Measurements from ENCODE around the gene NBEAL1. TPM values are rescaled to one million over a fixed set of nuclear protein-coding genes. Genes with fewer than 3 reads are reported as not detected.
"Not testable (repeated sequence)": the region's sequence is repeated elsewhere in the genome, so short reads cannot be mapped to it uniquely, and the experiment has no call there.

Gene NBEAL1
- total and polyA plus RNA-seq, 10 donors: 3.5 to 34.3 (median 24.2) TPM

GRCh38 chr2:203105996-203106395 lies 91.3 kb downstream of the NBEAL1 start:
- no peaks in the 10 kb centered on the region for H3K4me1 ChIP-seq
- peaks cover 0 to 90% (median 17%) of the 10 kb centered on the region in 6 donors for H3K36me3 ChIP-seq
- intact Hi-C loops (cut with DNase I; ENCODE audit: low total_unique reads): no loop called here
- no peak overlapping the region for H3K4me3 ChIP-seq
- DNase-seq: no peak
- peaks cover 3 to 31% (median 26%) of the 10 kb centered on the region in 8 donors for H3K9me3 ChIP-seq
- H3K27ac ChIP-seq: no peak overlapping the region
- TF ChIP-seq CTCF (IDR thresholded peaks at IDR 0.05 in 8 of 11, conservative IDR thresholded peaks at IDR 0.05 in 3 of 11): no peak
- no peak for TF ChIP-seq POLR2A (IDR thresholded peaks at IDR 0.05)
- TF ChIP-seq POLR2AphosphoS5 (IDR thresholded peaks at IDR 0.05): no peak
- no peaks in the 10 kb centered on the region for H3K27me3 ChIP-seq (replicated peaks in 1 of 7)

- H3K36me3 ChIP-seq: peaks cover 0 to 92% (median 19%) of the 10 kb centered on the region in 6 donors
- DNase-seq; H3K4me1 ChIP-seq; H3K27ac ChIP-seq; H3K9me3 ChIP-seq; intact Hi-C loops (cut with DNase I; ENCODE audit: low total_unique reads); H3K27me3 ChIP-seq (replicated peaks in 1 of 7); H3K4me3 ChIP-seq: not testable (repeated sequence)
- WGBS, 5 donors: 44 to 75% (median 69%) methylated on average over 2 to 4 of the region's 4 CpGs
Measured at GRCh38 chr2:203110496-203110895, 95.8 kb downstream of the NBEAL1 start.

DNA sequence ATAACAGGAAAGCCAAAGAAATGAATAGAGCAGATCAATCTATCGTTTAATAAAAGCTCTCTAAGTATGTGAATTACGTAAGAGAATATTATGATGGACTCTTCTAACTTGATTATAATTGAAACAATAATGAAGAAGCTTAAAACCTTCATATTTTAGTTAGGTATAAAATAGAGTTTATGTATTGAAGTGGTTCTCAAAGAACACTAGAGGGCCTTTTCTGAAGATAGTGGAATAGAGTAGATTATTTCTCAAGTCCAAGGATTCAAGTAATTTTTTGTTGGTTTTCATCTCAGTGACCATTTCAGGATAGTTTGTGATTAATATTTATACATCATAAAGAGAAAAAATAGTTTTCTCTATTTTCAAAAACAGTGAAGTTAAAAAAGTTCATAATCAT lies 97.7 kb downstream of the NBEAL1 start:
- WGBS, 5 donors: 95 to 97% (median 96%) methylated on average over 2 of the region's 2 CpGs
- TF ChIP-seq POLR2AphosphoS5 (IDR thresholded peaks at IDR 0.05) (no peak), CTCF (IDR thresholded peaks at IDR 0.05 in 8 of 11, conservative IDR thresholded peaks at IDR 0.05 in 3 of 11) (no peak), POLR2A (IDR thresholded peaks at IDR 0.05) (no peak)
- H3K27ac ChIP-seq: no peak overlapping the region
- H3K36me3 ChIP-seq: peaks cover 0 to 99% (median 19%) of the 10 kb centered on the region in 6 donors
- intact Hi-C loops (cut with DNase I; ENCODE audit: low total_unique reads): no loop called here
- H3K27me3 ChIP-seq (replicated peaks in 1 of 7): no peaks in the 10 kb centered on the region
- H3K9me3 ChIP-seq: no peaks in the 10 kb centered on the region
- DNase-seq: no peak
- H3K4me1 ChIP-seq: no peaks in the 10 kb centered on the region
- no peak overlapping the region for H3K4me3 ChIP-seq

DNA sequence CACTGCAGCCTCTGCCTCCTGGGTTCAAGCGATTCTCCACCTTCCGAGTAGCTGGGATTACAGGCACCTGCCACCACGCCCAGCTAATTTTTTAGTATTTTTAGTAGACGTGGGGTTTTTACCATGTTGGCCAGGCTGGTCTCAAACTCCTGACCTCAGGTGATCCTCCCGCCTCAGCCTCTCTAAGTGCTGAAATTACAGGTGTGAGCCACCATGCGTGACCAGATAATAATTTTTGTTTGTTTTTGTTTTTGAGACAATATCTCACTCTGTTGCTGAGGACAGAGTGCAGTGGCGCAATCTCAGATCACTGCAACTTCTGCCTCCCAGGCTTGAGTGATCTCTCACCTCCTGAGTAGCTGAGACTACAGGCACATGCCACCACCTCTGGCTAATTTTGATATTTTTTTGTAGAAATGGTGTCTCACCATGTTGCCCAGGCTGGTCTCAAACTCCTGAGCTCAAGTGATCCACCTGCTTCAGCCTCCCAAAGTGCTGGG lies 100.6 kb downstream of the NBEAL1 start:
- H3K4me3 ChIP-seq; H3K27ac ChIP-seq; H3K4me1 ChIP-seq; intact Hi-C loops (cut with DNase I; ENCODE audit: low total_unique reads); H3K9me3 ChIP-seq; DNase-seq; H3K27me3 ChIP-seq (replicated peaks in 1 of 7): not testable (repeated sequence)
- peaks cover 0 to 76% (median 19%) of the 10 kb centered on the region in 6 donors for H3K36me3 ChIP-seq
- 95 to 99% (median 97%) methylated on average over 7 of the region's 7 CpGs for WGBS, 5 donors

DNA sequence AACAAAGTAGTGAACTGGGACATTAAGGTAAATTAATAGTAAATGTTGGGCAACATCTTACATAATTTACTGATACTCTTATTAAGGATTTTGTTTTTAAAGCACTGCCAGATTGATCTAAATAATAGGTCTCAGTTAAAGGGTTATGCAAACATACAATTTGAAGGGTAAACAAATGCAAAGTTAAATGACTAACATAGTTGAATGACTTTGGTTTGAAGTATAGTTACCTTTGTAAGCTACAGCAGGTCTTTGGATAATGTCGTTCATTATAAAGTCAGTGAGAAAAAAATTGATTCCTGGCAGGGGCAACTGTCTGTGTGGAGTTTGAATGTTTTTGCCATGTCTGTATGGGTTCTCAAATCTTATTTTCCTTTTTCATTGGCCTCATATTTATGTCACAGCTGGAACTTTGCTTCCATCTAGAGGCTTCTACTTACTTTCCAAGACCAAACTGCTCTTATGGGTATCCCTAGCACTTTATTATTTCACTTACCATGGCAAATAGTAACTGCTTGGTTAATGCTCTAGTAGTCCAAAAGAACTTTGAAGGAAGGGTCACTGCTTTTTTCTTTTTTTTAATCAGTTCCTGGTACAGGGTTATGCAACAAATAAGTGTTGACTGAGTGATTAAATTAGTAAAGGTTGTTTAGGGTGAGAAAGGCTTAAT lies 107.8 kb downstream of the NBEAL1 start:
- Histone ChIP-seq H3K4me3 (no peak overlapping the region), H3K27ac (no peak overlapping the region), H3K9me3 (no peaks in the 10 kb centered on the region), H3K36me3 (peaks cover 0 to 47% (median 11%) of the 10 kb centered on the region in 6 donors), H3K27me3 (replicated peaks in 1 of 7) (no peaks in the 10 kb centered on the region), H3K4me1 (no peaks in the 10 kb centered on the region)
- 90 to 100% (median 92%) methylated on average over 1 of the region's 1 CpG for WGBS, 5 donors
- no peak for TF ChIP-seq CTCF (IDR thresholded peaks at IDR 0.05 in 8 of 11, conservative IDR thresholded peaks at IDR 0.05 in 3 of 11)
- TF ChIP-seq POLR2AphosphoS5 (IDR thresholded peaks at IDR 0.05): no peak
- no peak for TF ChIP-seq POLR2A (IDR thresholded peaks at IDR 0.05)
- DNase-seq: no peak
- intact Hi-C loops (cut with DNase I; ENCODE audit: low total_unique reads): no loop called here

All from spleen (tissue), 11 donors.